Mesendoderm (in vitro differentiated cells): ENCODE results near the gene SAFB2.

Experiments used
- DNase-seq: peaks from one replicate; pipeline ENCODE4 v3.0.0; 2013
- H2AK5ac ChIP-seq: 2 replicates; pipeline ENCODE4 v1.6.1; 2013; ENCODE audit warnings: low read length, inconsistent platforms
- H2BK120ac ChIP-seq: 2 replicates; pipeline ENCODE4 v1.6.1; 2013; ENCODE audit warnings: low read depth, mild to moderate bottlenecking, low read length, moderate library complexity, mixed read lengths
- H2BK15ac ChIP-seq: replicated peaks from 2 replicates; pipeline ENCODE4 v1.6.1; 2013; ENCODE audit warnings: low read depth, mild to moderate bottlenecking, moderate library complexity
- H2BK5ac ChIP-seq: 2 replicates; pipeline ENCODE4 v1.6.1; 2013; ENCODE audit warnings: low read length, inconsistent platforms
- H3K18ac ChIP-seq: 2 replicates; pipeline ENCODE4 v1.6.1; 2013; ENCODE audit warnings: mild to moderate bottlenecking, low read length, mixed read lengths
- H3K23ac ChIP-seq: one replicate; pipeline ENCODE4 v1.6.1; 2013; ENCODE audit warnings: low read length
- H3K27ac ChIP-seq: 2 replicates; pipeline ENCODE4 v1.5.1; 2013; ENCODE audit warnings: low read depth, mild to moderate bottlenecking, inconsistent platforms, low read length, moderate library complexity
- H3K27me3 ChIP-seq: 2 replicates; pipeline ENCODE4 v1.6.1; 2013; ENCODE audit warnings: low read length, control low read depth, mild to moderate bottlenecking, inconsistent platforms; ENCODE audit not compliant: insufficient read depth, poor library complexity
- H3K36me3 ChIP-seq: 2 replicates; pipeline ENCODE4 v1.6.1; 2013; ENCODE audit warnings: low read length, inconsistent platforms; ENCODE audit not compliant: control insufficient read depth, insufficient read depth
- H3K4ac ChIP-seq: one replicate; pipeline ENCODE4 v1.6.1; 2013; ENCODE audit warnings: low read depth, mild to moderate bottlenecking, low read length, moderate library complexity
- H3K4me1 ChIP-seq: 2 replicates; pipeline ENCODE4 v1.6.1; 2013; ENCODE audit warnings: low read depth, low read length, inconsistent platforms; ENCODE audit not compliant: control insufficient read depth
- H3K4me2 ChIP-seq: 2 replicates; pipeline ENCODE4 v1.6.1; 2013; ENCODE audit warnings: low read length
- H3K4me3 ChIP-seq: 2 replicates; pipeline ENCODE4 v1.5.1; 2013; ENCODE audit warnings: mild to moderate bottlenecking, low read length
- H3K56ac ChIP-seq: one replicate; pipeline ENCODE4 v1.6.1; 2013; ENCODE audit warnings: low read length
- H3K79me1 ChIP-seq: 2 replicates; pipeline ENCODE4 v1.6.1; 2013; ENCODE audit warnings: low read length, inconsistent platforms
- H3K79me2 ChIP-seq: 2 replicates; pipeline ENCODE4 v1.6.1; 2013; ENCODE audit warnings: mild to moderate bottlenecking, low read length; ENCODE audit not compliant: control insufficient read depth, insufficient read depth
- H3K9ac ChIP-seq: 2 replicates; pipeline ENCODE4 v1.6.1; 2013; ENCODE audit warnings: low read length, inconsistent platforms
- H4K5ac ChIP-seq: one replicate; pipeline ENCODE4 v1.6.1; 2013; ENCODE audit warnings: low read length
- H4K8ac ChIP-seq: one replicate; pipeline ENCODE4 v1.6.1; 2013; ENCODE audit warnings: low read depth, mild to moderate bottlenecking, control low read depth, low read length, moderate library complexity
- WGBS: extraction: QIAGEN DNeasy Blood & Tissue Kit; methylation state at CpG from one replicate; pipeline ENCODE4 v1.1.7; 2013; ENCODE audit warnings: low lambda C conversion rate, missing lambda C conversion rate; ENCODE audit not compliant: insufficient coverage; ENCODE audit errors: extremely low coverage; 5-methylcytosine and 5-hydroxymethylcytosine counted together

Gene SAFB2

DNA sequence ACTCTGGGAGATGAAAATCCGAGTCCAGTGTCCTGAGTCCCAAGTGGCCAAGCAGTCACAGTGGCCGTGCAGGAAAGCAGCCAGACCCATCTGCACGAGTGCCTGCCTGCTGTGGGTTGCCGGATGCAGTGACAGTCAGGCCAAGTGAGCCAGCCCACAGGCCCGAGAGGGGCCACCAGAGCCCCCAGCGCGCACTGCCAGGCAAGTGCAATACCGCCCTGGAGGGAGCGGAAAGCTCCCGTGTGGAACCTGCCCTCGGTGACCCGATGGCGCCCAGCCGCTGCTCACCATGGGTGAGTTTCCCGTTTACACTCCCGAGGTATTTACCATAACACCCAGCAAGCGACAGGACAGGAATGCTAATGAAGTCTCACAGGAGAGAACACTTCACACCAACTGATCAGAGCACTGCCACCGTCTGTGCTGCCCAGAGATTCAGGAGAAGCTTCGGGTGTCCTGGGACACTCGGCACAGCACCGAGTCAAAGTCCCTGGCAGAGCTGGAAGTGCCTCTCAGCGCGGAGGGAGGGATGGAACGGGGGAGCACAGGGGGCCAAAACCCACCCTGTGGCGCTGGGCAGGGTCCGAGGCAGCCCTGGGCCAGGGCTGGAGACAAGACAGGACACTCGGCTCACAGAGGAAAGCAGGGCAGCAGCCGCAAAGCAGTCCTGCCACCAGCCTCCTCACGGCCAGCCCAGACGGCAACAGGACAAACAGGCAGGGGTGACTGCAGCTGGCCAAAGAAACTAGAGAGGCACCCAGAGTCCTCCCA, 33.5 kb downstream of the SAFB2 start:
- H3K79me1 ChIP-seq: no peaks in the 10 kb centered on the region
- no CpG with 5 or more reads among the region's 30 CpGs for WGBS
- H4K8ac ChIP-seq: no peak overlapping the region
- H2BK5ac ChIP-seq: no peak overlapping the region
- no peak overlapping the region for H2AK5ac ChIP-seq
- H3K79me2 ChIP-seq: no peaks in the 10 kb centered on the region
- no peak overlapping the region for H3K4me3 ChIP-seq
- H3K4me2 ChIP-seq: no peak overlapping the region
- peaks cover 9% of the 10 kb centered on the region for H3K4me1 ChIP-seq
- H2BK120ac ChIP-seq: no peak overlapping the region
- H4K5ac ChIP-seq: no peak overlapping the region
- no peak overlapping the region for H2BK15ac ChIP-seq
- H3K4ac ChIP-seq: no peak overlapping the region
- peaks cover 16% of the 10 kb centered on the region for H3K36me3 ChIP-seq
- H3K56ac ChIP-seq: no peak overlapping the region
- no peak overlapping the region for H3K18ac ChIP-seq
- peak overlapping the region; percentile 19 for H3K9ac ChIP-seq
- no peak overlapping the region for H3K23ac ChIP-seq
- H3K27me3 ChIP-seq: no peaks in the 10 kb centered on the region
- DNase-seq: peak; percentile 54
- peak overlapping the region; percentile 24 for H3K27ac ChIP-seq

DNA sequence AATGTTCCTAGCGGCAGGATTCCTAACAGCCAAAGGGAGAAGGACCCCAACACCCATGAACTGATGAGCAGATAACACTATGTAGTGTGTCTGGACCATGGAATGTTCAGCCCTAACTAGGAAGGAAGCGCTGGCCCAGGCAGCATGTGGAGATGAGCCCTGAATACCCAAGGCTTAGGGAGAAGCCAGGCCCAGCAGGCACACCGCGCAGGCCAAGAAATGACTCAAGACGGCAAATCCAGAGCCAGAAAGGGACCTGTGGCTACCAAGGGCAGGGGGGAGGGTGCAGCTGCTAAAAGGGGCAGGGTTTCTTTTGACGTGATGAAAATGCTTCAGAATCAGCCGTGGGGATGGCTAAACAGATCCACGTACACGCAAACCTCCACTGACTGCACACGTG, 34.1 kb downstream of the SAFB2 start:
- H3K27ac ChIP-seq: no peak overlapping the region
- no peak overlapping the region for H3K18ac ChIP-seq
- peaks cover 14% of the 10 kb centered on the region for H3K36me3 ChIP-seq
- no peak overlapping the region for H3K9ac ChIP-seq
- WGBS: no CpG with 5 or more reads among the region's 10 CpGs
- no peak overlapping the region for H2AK5ac ChIP-seq
- no peaks in the 10 kb centered on the region for H3K27me3 ChIP-seq
- peaks cover 9% of the 10 kb centered on the region for H3K4me1 ChIP-seq
- no peak overlapping the region for H3K56ac ChIP-seq
- no peak overlapping the region for H2BK120ac ChIP-seq
- no peaks in the 10 kb centered on the region for H3K79me1 ChIP-seq
- no peak overlapping the region for H3K4ac ChIP-seq
- H2BK5ac ChIP-seq: no peak overlapping the region
- H3K23ac ChIP-seq: no peak overlapping the region
- no peak overlapping the region for H3K4me3 ChIP-seq
- no peak overlapping the region for H2BK15ac ChIP-seq
- no peak overlapping the region for H4K5ac ChIP-seq
- no peak for DNase-seq
- no peak overlapping the region for H3K4me2 ChIP-seq
- no peak overlapping the region for H4K8ac ChIP-seq
- no peaks in the 10 kb centered on the region for H3K79me2 ChIP-seq

DNA sequence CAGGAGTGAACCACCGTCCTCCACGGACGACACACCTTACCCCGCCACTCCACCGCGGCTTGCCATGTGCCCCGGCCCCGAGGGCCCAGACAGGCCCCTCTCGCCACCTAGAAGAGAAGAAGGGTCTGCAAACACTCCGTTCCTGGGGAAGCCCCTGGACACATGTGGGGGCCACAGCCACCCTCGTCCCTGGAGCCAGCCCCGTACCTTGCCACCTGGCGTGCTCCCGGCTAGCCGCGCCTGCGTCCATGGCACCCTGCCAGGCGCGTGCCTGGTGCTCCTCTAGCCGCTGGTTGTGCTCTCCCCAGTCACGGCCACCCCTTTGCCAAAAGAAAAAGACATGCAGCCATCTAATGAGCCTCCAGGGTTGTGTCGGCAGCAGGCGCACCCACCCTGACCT, 34.9 kb downstream of the SAFB2 start:
- Histone ChIP-seq H2BK120ac (no peak overlapping the region), H3K27ac (no peak overlapping the region), H3K79me2 (no peaks in the 10 kb centered on the region), H2BK15ac (no peak overlapping the region), H2BK5ac (no peak overlapping the region), H3K18ac (no peak overlapping the region), H3K4me3 (no peak overlapping the region), H3K36me3 (peaks cover 12% of the 10 kb centered on the region), H3K4me2 (no peak overlapping the region), H3K79me1 (no peaks in the 10 kb centered on the region), H3K23ac (no peak overlapping the region), H3K27me3 (no peaks in the 10 kb centered on the region), H3K4ac (no peak overlapping the region), H4K5ac (no peak overlapping the region), H4K8ac (no peak overlapping the region), H3K4me1 (peaks cover 9% of the 10 kb centered on the region), H3K9ac (no peak overlapping the region), H3K56ac (no peak overlapping the region), H2AK5ac (no peak overlapping the region)
- DNase-seq: no peak
- no CpG with 5 or more reads among the region's 23 CpGs for WGBS

DNA sequence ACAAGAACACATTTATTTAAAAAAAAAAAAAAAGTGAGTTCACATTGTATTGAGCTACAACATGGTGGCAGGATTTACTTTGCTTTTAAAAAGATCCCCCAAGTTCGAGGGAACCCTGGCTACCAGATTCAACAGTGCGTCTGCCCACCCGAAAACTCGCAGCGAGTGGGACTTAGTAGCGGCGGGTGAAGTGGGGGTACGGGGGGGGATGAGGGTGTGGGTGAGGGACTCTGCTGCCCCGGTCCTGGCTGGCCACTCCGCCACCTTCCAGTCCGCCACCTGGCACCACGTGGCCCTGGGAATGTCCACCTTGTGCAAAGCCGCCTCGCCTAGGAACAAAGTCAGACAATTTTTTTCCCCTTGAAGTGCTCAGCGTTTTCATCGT, 35.5 kb downstream of the SAFB2 start:
- Histone ChIP-seq H3K36me3 (peaks cover 10% of the 10 kb centered on the region), H3K4me3 (no peak overlapping the region), H3K18ac (no peak overlapping the region), H3K4me1 (peaks cover 9% of the 10 kb centered on the region), H3K4me2 (no peak overlapping the region), H3K56ac (no peak overlapping the region), H3K79me2 (no peaks in the 10 kb centered on the region), H3K9ac (no peak overlapping the region), H2BK120ac (no peak overlapping the region), H2BK15ac (no peak overlapping the region), H3K27ac (no peak overlapping the region), H3K79me1 (no peaks in the 10 kb centered on the region), H3K23ac (no peak overlapping the region), H2BK5ac (no peak overlapping the region), H2AK5ac (no peak overlapping the region), H3K27me3 (no peaks in the 10 kb centered on the region), H4K5ac (no peak overlapping the region), H4K8ac (no peak overlapping the region), H3K4ac (no peak overlapping the region)
- no peak for DNase-seq
- WGBS: no CpG with 5 or more reads among the region's 16 CpGs

DNA sequence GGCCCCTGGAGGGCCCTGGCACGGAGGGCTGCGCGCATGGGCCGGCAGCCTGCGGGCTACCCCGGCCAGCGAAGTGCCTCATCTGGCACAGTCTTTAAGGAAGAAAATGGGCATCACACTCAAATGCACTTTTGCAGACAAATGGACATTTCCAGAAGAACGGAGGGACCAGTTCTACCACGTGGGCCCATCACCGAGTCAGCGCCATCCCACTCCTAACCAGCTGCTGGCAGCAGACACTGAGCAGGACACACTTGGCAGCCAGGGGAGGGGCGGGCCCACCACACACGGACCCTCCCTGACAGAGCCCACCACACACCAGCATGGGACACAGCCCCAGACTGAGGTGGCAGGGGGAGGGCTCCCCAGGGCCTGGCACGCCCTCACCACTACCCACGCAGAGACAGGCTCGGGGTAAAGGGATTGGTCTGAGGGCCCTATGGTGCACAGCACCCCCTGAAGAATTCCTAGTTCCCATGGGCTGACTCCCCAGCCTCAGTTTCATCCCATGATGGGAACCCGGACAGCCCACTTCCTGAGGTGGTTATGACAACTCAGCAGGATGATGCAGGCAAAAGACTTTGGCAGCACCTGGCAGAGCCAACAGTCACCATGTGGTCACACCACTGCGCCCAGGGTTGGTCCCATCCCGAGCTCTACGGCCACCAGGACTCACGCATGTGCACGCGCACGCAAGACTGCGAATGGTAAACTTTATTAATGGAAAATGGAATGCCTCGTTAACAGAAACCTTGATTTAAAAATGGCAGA, 36.1 kb downstream of the SAFB2 start:
- no CpG with 5 or more reads among the region's 26 CpGs for WGBS
- peaks cover 8% of the 10 kb centered on the region for H3K36me3 ChIP-seq

More for the DNA sequence above, 36.1 kb downstream of the SAFB2 start:
- Histone ChIP-seq H3K4me2 (peak overlapping the region; percentile 39), H2BK15ac (no peak overlapping the region), H3K79me2 (no peaks in the 10 kb centered on the region), H2AK5ac (no peak overlapping the region), H2BK5ac (no peak overlapping the region), H4K5ac (no peak overlapping the region), H2BK120ac (no peak overlapping the region), H3K56ac (peak overlapping the region; percentile 44), H4K8ac (no peak overlapping the region), H3K27ac (peak overlapping the region; percentile 18), H3K9ac (peak overlapping the region; percentile 23), H3K27me3 (no peaks in the 10 kb centered on the region), H3K23ac (no peak overlapping the region), H3K4me3 (no peak overlapping the region), H3K4me1 (peaks cover 9% of the 10 kb centered on the region), H3K79me1 (no peaks in the 10 kb centered on the region), H3K18ac (no peak overlapping the region), H3K4ac (no peak overlapping the region)
- no peak for DNase-seq
